Tibial artery (tissue), 4 donors: ENCODE data around the gene CTNNBIP1.

Source experiments
- DNase-seq, 2 donors: peaks; one replicate each; pipeline ENCODE4 v3.0.0-alpha.2; 2019
- H3K27ac ChIP-seq, 2 donors: fragments of 200-600 bp; sonication (generic) in 1 of 2; 1 replicate in 1 of 2; 2 replicates in 1 of 2; pipeline ENCODE4 v1.5.1; 2018 to 2019; ENCODE audit warnings: mild to moderate bottlenecking in 1 of 2
- H3K27me3 ChIP-seq, 2 donors: fragments of 200-600 bp; sonication (generic) in 1 of 2; one replicate each; pipeline versions ENCODE4 v1.5.1 to v1.6.0; 2016 to 2019
- H3K36me3 ChIP-seq, 3 donors: fragments of 200-600 bp; sonication (generic) in 2 of 3; one replicate each; pipeline ENCODE4 v1.5.1; 2016 to 2019; ENCODE audit warnings: mild to moderate bottlenecking in 2 of 3
- H3K4me1 ChIP-seq, 4 donors: fragments of 200-600 bp; sonication (generic) in 2 of 4; 1 replicate in 3 of 4; 2 replicates in 1 of 4; pipeline ENCODE4 v1.5.1; 2016 to 2019
- H3K4me3 ChIP-seq, 2 donors: fragments of 200-600 bp; sonication (generic) in 1 of 2; 1 replicate in 1 of 2; 2 replicates in 1 of 2; pipeline ENCODE4 v1.5.1; 2018 to 2019; ENCODE audit warnings: mild to moderate bottlenecking in 2 of 2
- H3K9me3 ChIP-seq, 3 donors: fragments of 200-600 bp; sonication (generic) in 1 of 3; one replicate each; pipeline ENCODE4 v1.5.1; 2016 to 2019
- intact Hi-C: fragments of 100-400 bp; cut with DNase I; formaldehyde crosslinking; loops from one replicate; pipeline ENCODE4 v1.15.0; 2023; ENCODE audit warnings: low total_unique reads
- TF ChIP-seq, protein P1 (sequence below), 2 experiments: fragments of 200-600 bp in 1 of 2; fragments of 450-650 bp in 1 of 2; IDR thresholded peaks; one replicate each; pipeline ENCODE4 v1.5.1; 2017 to 2019; ENCODE audit warnings: antibody characterized with exemption in 2 of 2, mild to moderate bottlenecking in 1 of 2, moderate library complexity in 1 of 2

Gene CTNNBIP1

DNA sequence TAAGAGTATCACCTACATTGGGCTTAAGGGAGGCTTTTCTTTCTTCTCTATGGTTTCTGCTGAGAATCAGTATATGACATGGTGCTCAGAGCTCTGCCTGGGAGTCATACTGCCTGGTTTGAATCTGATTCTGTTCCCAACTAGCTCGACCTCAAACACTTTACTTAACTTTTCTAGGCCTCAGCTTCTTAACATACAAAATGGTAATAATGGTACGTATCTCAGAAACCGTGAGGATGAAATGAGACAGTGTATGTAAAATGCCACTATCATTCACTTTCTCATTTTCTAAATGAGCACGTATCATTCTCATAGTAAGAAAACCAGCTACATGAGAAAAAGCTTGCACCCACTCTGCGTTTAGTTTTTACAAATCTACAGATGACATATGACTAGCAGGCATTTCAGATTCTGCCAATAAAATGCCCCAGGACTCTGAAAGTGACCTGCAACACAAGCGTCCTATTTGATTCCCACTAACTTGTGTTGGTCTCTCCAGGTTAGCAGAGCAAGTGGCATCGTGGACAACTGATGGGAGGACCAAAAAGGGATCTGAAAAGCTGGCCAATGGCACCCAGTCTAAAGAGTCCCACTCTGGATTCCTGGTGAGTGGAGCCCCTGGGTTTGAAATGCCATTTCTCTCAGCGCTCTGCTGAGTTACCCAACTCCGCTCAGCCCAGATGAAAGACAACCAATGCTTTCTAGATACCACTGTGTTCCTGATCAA is 6.1 kb downstream of the CTNNBIP1 start:
- Histone ChIP-seq H3K27me3 (no peaks in the 10 kb centered on the region), H3K36me3 (no peaks in the 10 kb centered on the region), H3K27ac (no peak overlapping the region), H3K4me3 (no peak overlapping the region), H3K4me1 (peaks cover 2 to 43% (median 21%) of the 10 kb centered on the region in 4 donors), H3K9me3 (no peaks in the 10 kb centered on the region)
- intact Hi-C loops: no loop called here
- TF ChIP-seq, protein P1, sequence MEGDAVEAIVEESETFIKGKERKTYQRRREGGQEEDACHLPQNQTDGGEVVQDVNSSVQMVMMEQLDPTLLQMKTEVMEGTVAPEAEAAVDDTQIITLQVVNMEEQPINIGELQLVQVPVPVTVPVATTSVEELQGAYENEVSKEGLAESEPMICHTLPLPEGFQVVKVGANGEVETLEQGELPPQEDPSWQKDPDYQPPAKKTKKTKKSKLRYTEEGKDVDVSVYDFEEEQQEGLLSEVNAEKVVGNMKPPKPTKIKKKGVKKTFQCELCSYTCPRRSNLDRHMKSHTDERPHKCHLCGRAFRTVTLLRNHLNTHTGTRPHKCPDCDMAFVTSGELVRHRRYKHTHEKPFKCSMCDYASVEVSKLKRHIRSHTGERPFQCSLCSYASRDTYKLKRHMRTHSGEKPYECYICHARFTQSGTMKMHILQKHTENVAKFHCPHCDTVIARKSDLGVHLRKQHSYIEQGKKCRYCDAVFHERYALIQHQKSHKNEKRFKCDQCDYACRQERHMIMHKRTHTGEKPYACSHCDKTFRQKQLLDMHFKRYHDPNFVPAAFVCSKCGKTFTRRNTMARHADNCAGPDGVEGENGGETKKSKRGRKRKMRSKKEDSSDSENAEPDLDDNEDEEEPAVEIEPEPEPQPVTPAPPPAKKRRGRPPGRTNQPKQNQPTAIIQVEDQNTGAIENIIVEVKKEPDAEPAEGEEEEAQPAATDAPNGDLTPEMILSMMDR (IDR thresholded peaks at IDR 0.05): no peak
- no peak for DNase-seq

DNA sequence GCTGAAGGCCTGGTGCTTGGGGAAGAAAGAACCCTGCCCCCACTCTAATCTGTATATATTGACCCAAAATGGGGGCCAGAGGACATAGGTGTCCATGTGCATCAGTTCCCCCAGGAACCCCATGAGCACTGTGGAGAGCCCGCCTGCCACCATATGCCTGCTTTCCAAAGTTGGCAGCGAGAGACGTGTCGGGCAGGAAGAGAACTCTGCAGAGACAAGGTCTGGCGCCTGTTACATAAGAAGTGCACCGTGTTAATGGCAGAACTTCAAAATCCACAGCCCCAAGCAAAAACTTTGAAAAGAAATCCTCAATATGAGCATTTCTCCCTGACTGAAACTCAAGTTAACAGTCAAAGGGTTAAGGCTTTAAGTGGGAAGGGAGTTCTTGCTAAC is 8.0 kb downstream of the CTNNBIP1 start:
- Histone ChIP-seq H3K4me3 (no peak overlapping the region), H3K36me3 (no peaks in the 10 kb centered on the region), H3K4me1 (peaks cover 0 to 28% (median 18%) of the 10 kb centered on the region in 4 donors), H3K27ac (peak overlapping the region in 1 of 2 donors; percentile 69), H3K27me3 (no peaks in the 10 kb centered on the region), H3K9me3 (no peaks in the 10 kb centered on the region)
- no peak for DNase-seq
- intact Hi-C loops: no loop called here
- TF ChIP-seq, protein P1 (IDR thresholded peaks at IDR 0.05): no peak

DNA sequence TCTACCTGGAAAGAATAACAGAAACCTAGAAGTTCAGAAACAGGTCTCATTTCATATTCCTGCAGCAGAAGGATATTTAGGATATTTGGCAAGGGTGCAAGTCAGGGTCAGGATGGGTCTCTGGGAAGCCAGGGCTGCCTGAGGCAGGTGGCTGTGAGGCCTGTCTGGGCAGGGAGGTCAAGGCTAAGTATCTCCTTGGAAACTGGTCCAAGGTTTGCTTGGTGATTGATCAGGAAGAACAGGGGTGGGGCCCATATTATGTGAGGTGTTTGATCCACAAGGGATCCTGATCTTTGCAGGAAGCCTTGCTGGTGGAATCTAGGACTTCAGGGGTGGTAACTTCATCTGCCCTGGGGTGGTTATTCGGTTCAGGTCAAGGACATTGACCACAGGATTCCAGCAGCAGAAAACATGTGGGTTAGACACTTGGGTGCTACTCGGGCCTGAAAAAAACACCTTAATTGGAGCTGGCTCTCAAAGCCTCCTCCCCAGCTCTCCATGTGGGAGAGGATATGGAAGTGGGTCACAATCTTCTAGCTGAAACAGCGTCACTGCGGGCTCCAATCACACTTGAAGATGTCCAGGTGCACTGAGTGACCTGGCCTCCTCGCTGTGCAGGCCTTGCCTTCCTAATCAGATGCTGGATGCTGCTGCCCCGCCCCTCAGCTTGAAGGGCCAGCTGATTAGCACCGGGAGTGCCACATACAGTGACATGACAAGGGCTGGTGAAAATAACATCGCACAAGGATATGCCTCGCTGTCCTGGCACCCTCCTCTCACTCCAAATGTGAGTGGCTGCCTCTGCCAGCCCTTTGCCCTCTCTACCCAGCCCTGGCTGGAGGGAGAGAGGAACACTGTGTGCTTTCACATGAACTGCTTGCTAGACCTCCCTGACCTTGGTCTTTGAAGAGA is 8.7 kb downstream of the CTNNBIP1 start:
- Histone ChIP-seq H3K4me1 (peaks cover 0 to 28% (median 18%) of the 10 kb centered on the region in 4 donors), H3K27ac (peak overlapping the region; percentile 65 to 69), H3K36me3 (no peaks in the 10 kb centered on the region), H3K9me3 (no peaks in the 10 kb centered on the region), H3K27me3 (no peaks in the 10 kb centered on the region), H3K4me3 (no peak overlapping the region)
- no peak for DNase-seq
- intact Hi-C loops: no loop called here
- TF ChIP-seq, protein P1 (IDR thresholded peaks at IDR 0.05): no peak

DNA sequence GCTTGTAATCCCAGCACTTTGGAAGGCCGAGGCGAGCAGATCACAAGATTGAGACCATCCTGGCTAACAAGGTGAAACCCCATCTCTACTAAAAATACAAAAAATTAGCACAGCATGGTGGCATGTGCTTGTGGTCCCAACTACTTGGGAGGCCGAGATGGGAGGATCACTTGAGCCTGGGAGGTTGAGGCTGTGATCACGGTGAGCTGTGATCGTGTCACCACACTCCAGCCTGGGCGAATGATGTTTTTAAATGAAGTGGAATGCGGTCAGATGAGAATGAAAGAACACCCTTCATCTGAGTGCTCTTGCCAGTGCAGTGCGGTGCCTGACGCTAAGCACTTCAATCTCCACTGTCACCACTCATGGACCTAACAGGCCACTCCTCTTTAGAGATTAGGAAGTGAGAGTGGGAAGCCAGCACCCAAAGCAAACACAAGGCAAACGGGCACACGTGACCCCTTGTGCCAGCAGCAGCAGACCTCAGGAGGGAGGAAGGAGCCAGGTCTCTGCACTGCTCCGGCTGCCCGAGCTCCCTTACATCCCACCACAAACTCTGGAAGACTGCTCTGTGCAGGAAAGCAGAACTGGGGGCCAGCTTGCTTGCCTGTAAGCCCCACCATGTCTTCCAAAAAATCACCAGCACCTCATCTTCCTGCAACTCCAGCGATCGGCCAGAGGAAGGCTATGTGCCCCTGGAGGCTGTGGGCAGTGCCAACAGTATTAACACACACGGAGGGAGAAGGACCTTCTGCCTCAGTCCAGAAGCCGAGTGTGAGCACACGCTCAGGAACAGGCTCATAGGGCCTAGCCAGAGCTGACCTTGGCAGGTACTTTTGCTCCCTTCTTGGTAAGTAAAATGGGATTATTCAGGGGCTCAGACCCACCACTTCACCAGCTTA is 9.7 kb downstream of the CTNNBIP1 start:
- Histone ChIP-seq H3K9me3 (no peaks in the 10 kb centered on the region), H3K27ac (peak overlapping the region; percentile 65 to 69), H3K36me3 (no peaks in the 10 kb centered on the region), H3K4me3 (peak overlapping the region; percentile 19 to 31), H3K4me1 (peaks cover 0 to 28% (median 18%) of the 10 kb centered on the region in 4 donors), H3K27me3 (no peaks in the 10 kb centered on the region)
- TF ChIP-seq, protein P1 (IDR thresholded peaks at IDR 0.05): peak in 1 of 2 experiments; percentile 14
- intact Hi-C loops: no loop called here
- DNase-seq: peak; percentile 79 to 86

DNA sequence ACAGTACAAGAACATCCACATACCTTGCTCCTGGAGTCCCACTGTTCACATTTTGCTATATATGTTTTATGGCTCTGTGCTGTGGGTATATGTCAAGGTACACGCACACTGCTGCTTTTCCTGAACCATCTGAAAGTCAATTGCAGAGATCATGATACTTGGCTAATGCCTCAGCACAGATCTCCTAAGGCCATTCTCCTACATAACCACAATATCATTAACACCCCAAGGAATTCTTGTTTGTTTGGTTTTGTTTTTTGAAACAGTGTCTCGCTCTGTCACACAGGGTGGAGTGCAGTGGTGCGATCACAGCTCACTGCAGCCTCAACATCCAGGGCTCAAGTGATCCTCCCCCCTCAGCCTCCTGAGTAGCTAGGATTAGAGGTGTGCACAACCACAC is 16.0 kb downstream of the CTNNBIP1 start:
- intact Hi-C loops: no loop called here
- DNase-seq: no peak

More for the DNA sequence above, 16.0 kb downstream of the CTNNBIP1 start:
- H3K27me3 ChIP-seq: no peaks in the 10 kb centered on the region
- H3K4me3 ChIP-seq: no peak overlapping the region
- no peak overlapping the region for H3K27ac ChIP-seq
- TF ChIP-seq, protein P1 (IDR thresholded peaks at IDR 0.05): no peak
- no peaks in the 10 kb centered on the region for H3K9me3 ChIP-seq
- peaks cover 0 to 6% (median 0%) of the 10 kb centered on the region in 3 donors for H3K36me3 ChIP-seq
- peaks cover 0 to 6% (median under 1%) of the 10 kb centered on the region in 4 donors for H3K4me1 ChIP-seq
